Effector memory CD8-positive, alpha-beta T cell (primary cell): ENCODE results near the gene DNAH5.
"Not testable (repeated sequence)": the region's sequence is repeated elsewhere in the genome, so short reads cannot be mapped to it uniquely, and the experiment has no call there.

Experiments
- ATAC-seq: fragments of 150-1000 bp; cut with Tn5 transposase; replicated peaks from 2 replicates; pipeline ENCODE4 v1.10.0; 2021; ENCODE audit warnings: mild to moderate bottlenecking, moderate library complexity
- DNase-seq, 3 experiments: peaks; one replicate each; pipeline ENCODE4 v3.0.0; 2021
- H3K27ac Mint-ChIP-seq, 2 donors: one replicate each; pipeline ENCODE4 v1.8.0; 2022; ENCODE audit warnings: mild to moderate bottlenecking in 2 of 2, mixed read lengths in 2 of 2, moderate library complexity in 2 of 2
- H3K27me3 Mint-ChIP-seq, 2 donors: one replicate each; pipeline ENCODE4 v1.8.0; 2022; ENCODE audit warnings: mixed read lengths in 2 of 2
- H3K36me3 Mint-ChIP-seq: one replicate; pipeline ENCODE4 v1.8.0; 2022; ENCODE audit warnings: mild to moderate bottlenecking, moderate library complexity, mixed read lengths; ENCODE audit not compliant: insufficient read depth
- H3K4me1 Mint-ChIP-seq, 2 donors: one replicate each; pipeline ENCODE4 v1.8.0; 2022; ENCODE audit warnings: low read depth in 2 of 2, mixed read lengths in 2 of 2
- H3K4me3 Mint-ChIP-seq, 2 donors: one replicate each; pipeline ENCODE4 v1.8.0; 2022; ENCODE audit warnings: mild to moderate bottlenecking in 2 of 2, mixed read lengths in 2 of 2, moderate library complexity in 2 of 2
- H3K9me3 Mint-ChIP-seq, 2 donors: one replicate each; pipeline ENCODE4 v1.8.0; 2022; ENCODE audit warnings: mixed read lengths in 2 of 2
- total RNA-seq, 9 experiments: gene quantifications; one replicate each; lab custom pipeline; 2026; lab: John Stamatoyannopoulos, UW

DNAH5 gene
- 0 to 0.24 (median 0) reads per million in 9 experiments for total RNA-seq

GRCh38 chr5:13944560-13945199 lies at the start of gene DNAH5:
TSS of gene DNAH5 (minus strand) at chr5:13944688. CDS start at chr5:13944438, 250 bp downstream.
- no peak for DNase-seq
- ATAC-seq: no peak
- H3K9me3 Mint-ChIP-seq: peaks cover 5 to 7% of the 10 kb centered on the region in 2 donors
- H3K27ac Mint-ChIP-seq: no peak within 1 kb of the TSS
- no peaks in the 10 kb centered on the region for H3K4me1 Mint-ChIP-seq
- no peaks in the 10 kb centered on the region for H3K36me3 Mint-ChIP-seq
- H3K27me3 Mint-ChIP-seq: peaks cover 0 to 8% of the 10 kb centered on the region in 2 donors
- H3K4me3 Mint-ChIP-seq: no peak within 1 kb of the TSS

GRCh38 chr5:13993926-13994325 lies 49.4 kb upstream of the DNAH5 start:
- Mint-ChIP-seq H3K27me3 (peaks cover 9 to 15% of the 10 kb centered on the region in 2 donors), H3K36me3 (no peaks in the 10 kb centered on the region), H3K9me3 (peaks cover 0 to 4% of the 10 kb centered on the region in 2 donors), H3K27ac (no peak overlapping the region), H3K4me3 (no peak overlapping the region), H3K4me1 (no peaks in the 10 kb centered on the region)
- DNase-seq (no peak), ATAC-seq (no peak)

GRCh38 chr5:13992795-13993194 lies 48.3 kb upstream of the DNAH5 start:
- DNase-seq: no peak
- H3K9me3 Mint-ChIP-seq: peaks cover 0 to 4% of the 10 kb centered on the region in 2 donors
- no peak for ATAC-seq
- no peak overlapping the region for H3K27ac Mint-ChIP-seq
- no peaks in the 10 kb centered on the region for H3K4me1 Mint-ChIP-seq
- no peak overlapping the region for H3K4me3 Mint-ChIP-seq
- no peaks in the 10 kb centered on the region for H3K36me3 Mint-ChIP-seq
- peaks cover 9 to 15% of the 10 kb centered on the region in 2 donors for H3K27me3 Mint-ChIP-seq

GRCh38 chr5:13991365-13991764 lies 46.9 kb upstream of the DNAH5 start:
- Mint-ChIP-seq H3K27ac (no peak overlapping the region), H3K27me3 (peaks cover 9 to 20% of the 10 kb centered on the region in 2 donors), H3K4me3 (no peak overlapping the region), H3K36me3 (no peaks in the 10 kb centered on the region), H3K9me3 (no peaks in the 10 kb centered on the region), H3K4me1 (no peaks in the 10 kb centered on the region)
- DNase-seq (no peak), ATAC-seq (no peak)

GRCh38 chr5:13990896-13991295 lies 46.4 kb upstream of the DNAH5 start:
- no peaks in the 10 kb centered on the region for H3K9me3 Mint-ChIP-seq
- DNase-seq (no peak), ATAC-seq (no peak)
- H3K27ac Mint-ChIP-seq: no peak overlapping the region
- H3K27me3 Mint-ChIP-seq: peaks cover 9 to 20% of the 10 kb centered on the region in 2 donors
- no peak overlapping the region for H3K4me3 Mint-ChIP-seq
- H3K4me1 Mint-ChIP-seq: no peaks in the 10 kb centered on the region
- no peaks in the 10 kb centered on the region for H3K36me3 Mint-ChIP-seq

- H3K27ac Mint-ChIP-seq: no peak overlapping the region
- peaks cover 9 to 20% of the 10 kb centered on the region in 2 donors for H3K27me3 Mint-ChIP-seq
- ATAC-seq (no peak), DNase-seq (no peak)
- no peaks in the 10 kb centered on the region for H3K4me1 Mint-ChIP-seq
- no peaks in the 10 kb centered on the region for H3K9me3 Mint-ChIP-seq
- no peaks in the 10 kb centered on the region for H3K36me3 Mint-ChIP-seq
- H3K4me3 Mint-ChIP-seq: no peak overlapping the region
These were observed 45.3 kb upstream of the DNAH5 start for GRCh38 chr5:13989832-13990231.

- Mint-ChIP-seq H3K27ac (no peak overlapping the region), H3K9me3 (no peaks in the 10 kb centered on the region), H3K36me3 (no peaks in the 10 kb centered on the region), H3K4me1 (no peaks in the 10 kb centered on the region), H3K4me3 (no peak overlapping the region), H3K27me3 (peaks cover 0 to 11% of the 10 kb centered on the region in 2 donors)
- ATAC-seq (no peak), DNase-seq (no peak)
These were observed 43.5 kb upstream of the DNAH5 start for GRCh38 chr5:13987843-13988464.

GRCh38 chr5:13985731-13986418 lies 41.4 kb upstream of the DNAH5 start:
- H3K4me1 Mint-ChIP-seq: no peaks in the 10 kb centered on the region
- peaks cover 3 to 13% of the 10 kb centered on the region in 2 donors for H3K27me3 Mint-ChIP-seq
- H3K36me3 Mint-ChIP-seq: no peaks in the 10 kb centered on the region
- ATAC-seq: no peak
- DNase-seq: no peak
- H3K9me3 Mint-ChIP-seq: peaks cover 0 to 2% of the 10 kb centered on the region in 2 donors
- H3K4me3 Mint-ChIP-seq: no peak overlapping the region
- H3K27ac Mint-ChIP-seq: no peak overlapping the region

- H3K9me3 Mint-ChIP-seq: peaks cover 4 to 10% of the 10 kb centered on the region in 2 donors
- H3K36me3 Mint-ChIP-seq, H3K4me3 Mint-ChIP-seq, DNase-seq, H3K4me1 Mint-ChIP-seq, ATAC-seq, H3K27ac Mint-ChIP-seq: not testable (repeated sequence)
- peaks cover 6 to 15% of the 10 kb centered on the region in 2 donors for H3K27me3 Mint-ChIP-seq
These were observed 40.4 kb upstream of the DNAH5 start for GRCh38 chr5:13984888-13985287.

GRCh38 chr5:13976867-13977830 lies 32.7 kb upstream of the DNAH5 start:
- Mint-ChIP-seq H3K27me3 (peaks cover 6 to 11% of the 10 kb centered on the region in 2 donors), H3K27ac (no peak overlapping the region), H3K9me3 (peaks cover 4 to 10% of the 10 kb centered on the region in 2 donors), H3K36me3 (no peaks in the 10 kb centered on the region), H3K4me1 (no peaks in the 10 kb centered on the region), H3K4me3 (no peak overlapping the region)
- DNase-seq: no peak
- no peak for ATAC-seq

- peaks cover 6 to 11% of the 10 kb centered on the region in 2 donors for H3K27me3 Mint-ChIP-seq
- ATAC-seq (no peak), DNase-seq (no peak)
- H3K9me3 Mint-ChIP-seq: peaks cover 4 to 10% of the 10 kb centered on the region in 2 donors
- H3K36me3 Mint-ChIP-seq: no peaks in the 10 kb centered on the region
- no peak overlapping the region for H3K27ac Mint-ChIP-seq
- H3K4me3 Mint-ChIP-seq: no peak overlapping the region
- H3K4me1 Mint-ChIP-seq: no peaks in the 10 kb centered on the region
These were observed 31.7 kb upstream of the DNAH5 start for GRCh38 chr5:13976223-13976622.

GRCh38 chr5:13975246-13975645 lies 30.8 kb upstream of the DNAH5 start:
- ATAC-seq: no peak
- Mint-ChIP-seq H3K27ac (no peak overlapping the region), H3K27me3 (peaks cover 0 to 5% of the 10 kb centered on the region in 2 donors), H3K36me3 (no peaks in the 10 kb centered on the region), H3K4me3 (no peak overlapping the region), H3K9me3 (peaks cover 1 to 2% of the 10 kb centered on the region in 2 donors), H3K4me1 (no peaks in the 10 kb centered on the region)
- no peak for DNase-seq

GRCh38 chr5:13973724-13974123 lies 29.2 kb upstream of the DNAH5 start:
- H3K9me3 Mint-ChIP-seq: no peaks in the 10 kb centered on the region
- ATAC-seq (no peak), DNase-seq (no peak)
- no peaks in the 10 kb centered on the region for H3K4me1 Mint-ChIP-seq
- no peak overlapping the region for H3K27ac Mint-ChIP-seq
- H3K4me3 Mint-ChIP-seq: no peak overlapping the region
- H3K27me3 Mint-ChIP-seq: peaks cover 0 to 5% of the 10 kb centered on the region in 2 donors
- no peaks in the 10 kb centered on the region for H3K36me3 Mint-ChIP-seq
